ENCODE data around the gene PDE6A.

Gene PDE6A

DNA sequence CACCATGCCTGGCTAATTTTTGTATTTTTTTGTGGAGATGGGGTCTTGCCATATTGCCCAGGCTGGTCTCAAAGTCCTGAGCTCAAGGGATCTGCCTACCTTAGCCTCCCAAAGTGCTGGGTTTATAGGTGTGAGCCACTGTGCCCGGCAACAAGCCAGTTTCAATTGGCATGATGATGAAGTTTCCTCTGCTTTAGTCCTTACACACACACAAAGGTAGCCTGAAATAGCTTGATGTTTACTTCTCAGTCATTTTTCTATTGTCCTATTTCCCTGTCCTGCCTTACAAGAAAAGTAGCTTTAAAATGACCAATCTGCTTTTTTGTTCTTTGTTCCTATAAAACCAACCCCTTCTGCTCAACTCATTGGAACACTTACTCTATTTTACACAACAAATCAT, 33.6 kb downstream of the PDE6A start:
- no peaks in the 10 kb centered on the region for H3K36me3 Mint-ChIP-seq (ENCODE audit: low read depth)
- peaks cover 21% of the 10 kb centered on the region for H3K4me1 Mint-ChIP-seq
- no peak overlapping the region for H3K27ac Mint-ChIP-seq
- no peak for DNase-seq
- no peak overlapping the region for H3K4me3 Mint-ChIP-seq
- peaks cover 16% of the 10 kb centered on the region for H3K27me3 Mint-ChIP-seq (ENCODE audit: low read depth, poor library complexity)
- TF ChIP-seq, protein P1, sequence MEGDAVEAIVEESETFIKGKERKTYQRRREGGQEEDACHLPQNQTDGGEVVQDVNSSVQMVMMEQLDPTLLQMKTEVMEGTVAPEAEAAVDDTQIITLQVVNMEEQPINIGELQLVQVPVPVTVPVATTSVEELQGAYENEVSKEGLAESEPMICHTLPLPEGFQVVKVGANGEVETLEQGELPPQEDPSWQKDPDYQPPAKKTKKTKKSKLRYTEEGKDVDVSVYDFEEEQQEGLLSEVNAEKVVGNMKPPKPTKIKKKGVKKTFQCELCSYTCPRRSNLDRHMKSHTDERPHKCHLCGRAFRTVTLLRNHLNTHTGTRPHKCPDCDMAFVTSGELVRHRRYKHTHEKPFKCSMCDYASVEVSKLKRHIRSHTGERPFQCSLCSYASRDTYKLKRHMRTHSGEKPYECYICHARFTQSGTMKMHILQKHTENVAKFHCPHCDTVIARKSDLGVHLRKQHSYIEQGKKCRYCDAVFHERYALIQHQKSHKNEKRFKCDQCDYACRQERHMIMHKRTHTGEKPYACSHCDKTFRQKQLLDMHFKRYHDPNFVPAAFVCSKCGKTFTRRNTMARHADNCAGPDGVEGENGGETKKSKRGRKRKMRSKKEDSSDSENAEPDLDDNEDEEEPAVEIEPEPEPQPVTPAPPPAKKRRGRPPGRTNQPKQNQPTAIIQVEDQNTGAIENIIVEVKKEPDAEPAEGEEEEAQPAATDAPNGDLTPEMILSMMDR (IDR thresholded peaks at IDR 0.05) = no peak
- no peaks in the 10 kb centered on the region for H3K9me3 Mint-ChIP-seq

DNA sequence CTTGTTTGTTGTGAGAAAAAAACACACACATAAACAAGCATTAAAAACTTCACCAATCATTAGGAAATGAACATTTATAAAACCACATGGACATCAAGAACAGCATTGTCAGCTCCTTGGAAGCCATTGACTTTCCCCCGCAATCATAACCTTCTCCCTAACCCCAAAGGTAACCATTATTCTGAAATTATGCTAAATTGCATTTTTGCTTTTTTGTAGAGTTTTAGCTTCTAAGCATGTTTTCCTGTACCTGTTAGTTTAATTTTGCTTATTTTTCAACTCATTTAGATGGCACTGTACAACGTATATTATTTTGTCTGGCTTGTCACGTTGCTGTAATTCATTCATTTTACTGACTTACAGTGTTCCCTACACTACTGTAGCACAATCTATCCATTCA, 36.8 kb downstream of the PDE6A start:
- no peaks in the 10 kb centered on the region for H3K9me3 Mint-ChIP-seq
- peaks cover 27% of the 10 kb centered on the region for H3K27me3 Mint-ChIP-seq (ENCODE audit: low read depth, poor library complexity)
- H3K36me3 Mint-ChIP-seq (ENCODE audit: low read depth) = no peaks in the 10 kb centered on the region
- H3K4me3 Mint-ChIP-seq = no peak overlapping the region
- H3K4me1 Mint-ChIP-seq = peaks cover 11% of the 10 kb centered on the region
- H3K27ac Mint-ChIP-seq = no peak overlapping the region
- TF ChIP-seq, protein P1 (IDR thresholded peaks at IDR 0.05) = no peak
- no peak for DNase-seq

DNA sequence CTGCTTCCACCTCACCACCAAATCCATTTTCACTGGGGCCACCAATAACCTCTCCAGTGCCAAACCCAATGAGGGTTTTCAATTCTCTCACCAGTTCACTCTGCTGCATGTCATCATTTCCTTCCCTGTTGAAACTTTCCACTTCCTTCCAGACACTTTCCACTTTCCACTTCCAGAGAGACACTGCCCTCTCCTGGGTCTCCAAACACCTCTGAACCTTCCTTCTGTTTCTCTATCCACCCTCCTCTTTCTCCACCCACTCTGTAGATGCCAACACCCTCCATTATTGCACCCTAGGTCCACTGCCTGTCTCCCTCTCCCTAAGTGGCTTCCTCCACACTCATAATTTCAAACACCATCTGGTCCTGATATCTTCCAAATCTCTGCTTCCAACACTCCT, 39.6 kb downstream of the PDE6A start:
- DNase-seq = no peak
- peaks cover 11% of the 10 kb centered on the region for H3K4me1 Mint-ChIP-seq
- H3K27ac Mint-ChIP-seq = no peak overlapping the region
- H3K27me3 Mint-ChIP-seq (ENCODE audit: low read depth, poor library complexity) = peaks cover 29% of the 10 kb centered on the region
- H3K9me3 Mint-ChIP-seq = no peaks in the 10 kb centered on the region
- H3K4me3 Mint-ChIP-seq = no peak overlapping the region
- no peaks in the 10 kb centered on the region for H3K36me3 Mint-ChIP-seq (ENCODE audit: low read depth)
- TF ChIP-seq, protein P1 (IDR thresholded peaks at IDR 0.05) = no peak

DNA sequence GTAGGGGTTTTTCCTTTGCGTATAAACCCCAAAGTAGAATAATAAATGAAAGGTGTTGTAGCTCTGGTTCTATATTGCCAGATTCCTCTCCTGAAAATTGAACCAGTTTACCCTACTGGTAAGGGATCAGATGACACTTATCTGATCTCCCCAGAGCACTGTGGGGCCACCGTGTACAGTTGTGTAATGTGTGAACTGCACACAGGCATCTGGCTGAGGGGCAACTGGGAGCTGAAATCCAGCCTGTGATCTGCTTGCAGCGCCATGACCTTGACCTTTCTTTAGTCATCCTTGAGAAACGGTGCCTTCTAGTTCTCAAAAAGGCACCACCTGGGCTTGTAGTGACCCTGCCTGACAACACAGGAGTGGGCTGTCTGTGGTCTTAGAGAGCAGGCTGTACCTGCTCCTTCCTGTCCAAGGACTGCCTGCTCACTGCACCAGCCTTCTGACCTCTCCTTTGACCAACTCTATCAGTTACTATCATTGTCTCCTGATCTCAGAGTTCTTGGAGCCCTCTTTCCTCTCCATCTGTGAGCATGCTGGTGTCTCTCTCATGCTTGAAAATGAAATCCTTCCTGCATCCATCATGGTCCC, 40.2 kb downstream of the PDE6A start:
- peak; percentile 15 for DNase-seq
- H3K9me3 Mint-ChIP-seq = no peaks in the 10 kb centered on the region
- no peak overlapping the region for H3K4me3 Mint-ChIP-seq
- TF ChIP-seq, protein P1 (IDR thresholded peaks at IDR 0.05) = no peak
- no peaks in the 10 kb centered on the region for H3K36me3 Mint-ChIP-seq (ENCODE audit: low read depth)
- H3K4me1 Mint-ChIP-seq = peaks cover 11% of the 10 kb centered on the region
- H3K27ac Mint-ChIP-seq = no peak overlapping the region
- peaks cover 27% of the 10 kb centered on the region for H3K27me3 Mint-ChIP-seq (ENCODE audit: low read depth, poor library complexity)

DNA sequence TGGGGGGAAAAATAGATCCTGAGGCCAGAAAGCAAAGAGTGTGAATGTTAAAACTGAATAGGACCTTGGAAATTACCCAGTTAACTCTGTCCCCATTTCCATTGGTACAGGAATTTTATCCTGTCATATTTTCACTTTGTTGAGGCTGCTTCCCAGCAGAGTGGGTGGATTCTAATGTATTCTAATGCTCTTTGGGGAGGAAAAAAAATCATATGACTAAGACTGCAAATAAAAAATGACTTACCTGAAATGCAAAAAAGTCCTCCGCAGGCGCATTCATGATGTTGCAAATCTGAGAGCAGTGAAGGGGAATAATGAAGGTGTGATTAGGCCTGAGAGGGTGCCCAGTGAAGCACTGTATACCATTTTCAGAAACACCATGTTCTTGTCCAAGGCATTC, 41.2 kb downstream of the PDE6A start:
- TF ChIP-seq, protein P1 (IDR thresholded peaks at IDR 0.05) = no peak
- H3K4me1 Mint-ChIP-seq = peaks cover 11% of the 10 kb centered on the region
- no peaks in the 10 kb centered on the region for H3K9me3 Mint-ChIP-seq
- no peak for DNase-seq
- H3K27ac Mint-ChIP-seq = no peak overlapping the region
- H3K4me3 Mint-ChIP-seq = no peak overlapping the region
- peaks cover 22% of the 10 kb centered on the region for H3K27me3 Mint-ChIP-seq (ENCODE audit: low read depth, poor library complexity)
- no peaks in the 10 kb centered on the region for H3K36me3 Mint-ChIP-seq (ENCODE audit: low read depth)

DNA sequence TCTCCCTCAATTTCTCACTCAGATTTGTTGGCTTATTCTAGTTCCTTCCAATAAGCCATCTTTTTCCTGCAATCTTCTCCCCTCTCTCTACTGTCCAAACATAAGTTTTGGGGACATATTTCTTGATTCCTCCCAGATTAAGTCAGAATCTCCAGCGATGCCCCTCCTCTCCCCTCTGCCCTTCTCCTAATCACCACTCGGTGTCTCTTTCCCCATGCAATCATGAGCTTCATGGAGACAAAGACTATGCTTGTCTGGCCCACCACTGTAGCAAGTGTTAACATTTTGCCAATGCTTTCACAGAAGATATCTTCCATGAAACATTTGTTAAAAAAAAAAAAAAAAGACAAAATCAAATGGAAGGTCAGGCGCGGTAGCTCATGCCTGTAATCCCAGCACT, 42.4 kb downstream of the PDE6A start:
- peaks cover 11% of the 10 kb centered on the region for H3K4me1 Mint-ChIP-seq
- TF ChIP-seq, protein P1 (IDR thresholded peaks at IDR 0.05) = no peak
- no peak for DNase-seq
- no peaks in the 10 kb centered on the region for H3K9me3 Mint-ChIP-seq
- H3K27me3 Mint-ChIP-seq (ENCODE audit: low read depth, poor library complexity) = peaks cover 22% of the 10 kb centered on the region
- no peaks in the 10 kb centered on the region for H3K36me3 Mint-ChIP-seq (ENCODE audit: low read depth)
- H3K27ac Mint-ChIP-seq = no peak overlapping the region
- no peak overlapping the region for H3K4me3 Mint-ChIP-seq

All from nephron progenitor cell (in vitro differentiated cells).